HCT116 (cell line): ENCODE data around the gene IQGAP2.

Experiments
- CTCF ChIP-seq, 3 experiments: fragments of 200-600 bp in 1 of 3; sonication (generic) in 1 of 3; IDR thresholded peaks in 2 of 3; conservative IDR thresholded peaks in 1 of 3; 2 replicates each; pipeline ENCODE4 v1.5.1; 2012 to 2017; ENCODE audit warnings: low read depth in 2 of 3, low read length in 2 of 3, antibody characterized with exemption in 1 of 3, borderline replicate concordance in 1 of 3, control low read depth in 1 of 3, mild to moderate bottlenecking in 1 of 3, mixed read lengths in 1 of 3, mixed run types in 1 of 3, moderate library complexity in 1 of 3; ENCODE audit not compliant: insufficient read depth in 1 of 3
- MAX ChIP-seq: IDR thresholded peaks from 2 replicates; pipeline ENCODE4 v1.6.1; 2012
- POLR2A ChIP-seq: IDR thresholded peaks from 2 replicates; pipeline ENCODE4 v1.7.0; 2011; ENCODE audit warnings: borderline replicate concordance; ENCODE audit not compliant: insufficient read depth, insufficient read length; ENCODE audit errors: extremely low read depth

- TF ChIP-seq MAX (no peak), POLR2A (no peak), CTCF (IDR thresholded peaks at IDR 0.05 in 2 of 3, conservative IDR thresholded peaks at IDR 0.05 in 1 of 3; ENCODE audit: borderline replicate concordance in 1 of 3, insufficient read depth in 1 of 3, low read depth in 2 of 3, low read length in 2 of 3) (no peak)
These were observed 318.0 kb downstream of the IQGAP2 start for GRCh38 chr5:76720988-76721569.
